IPS-20b (cell line): ENCODE results near the gene SNX24.
"Not testable (repeated sequence)": the region's sequence is repeated elsewhere in the genome, so short reads cannot be mapped to it uniquely, and the experiment has no call there.

Experiments
- H3K27ac ChIP-seq: one replicate; pipeline ENCODE4 v1.5.1; 2013; ENCODE audit warnings: low read length
- H3K27me3 ChIP-seq: 2 replicates; pipeline ENCODE4 v1.6.1; 2013; ENCODE audit warnings: mild to moderate bottlenecking, low read length, inconsistent platforms; ENCODE audit not compliant: insufficient read depth
- H3K36me3 ChIP-seq: 2 replicates; pipeline ENCODE4 v1.6.1; 2013; ENCODE audit warnings: low read depth, mild to moderate bottlenecking, inconsistent platforms, low read length, moderate library complexity; ENCODE audit not compliant: insufficient read depth
- H3K4me1 ChIP-seq: 2 replicates; pipeline ENCODE4 v1.6.1; 2013; ENCODE audit warnings: mild to moderate bottlenecking, control low read depth, inconsistent platforms, low read length, moderate library complexity; ENCODE audit not compliant: insufficient read depth
- H3K4me3 ChIP-seq: 2 replicates; pipeline ENCODE4 v1.5.1; 2013; ENCODE audit warnings: mild to moderate bottlenecking, low read length, inconsistent platforms
- H3K9ac ChIP-seq: 2 replicates; pipeline ENCODE4 v1.6.1; 2013; ENCODE audit warnings: low read depth, mild to moderate bottlenecking, inconsistent platforms, low read length, moderate library complexity
- H3K9me3 ChIP-seq: 2 replicates; pipeline ENCODE4 v1.6.1; 2013; ENCODE audit warnings: mild to moderate bottlenecking, low read depth, low read length, inconsistent platforms; ENCODE audit not compliant: insufficient read depth

Gene SNX24

GRCh38 chr5:122947772-122948171 is 102.4 kb downstream of the SNX24 start:
- Histone ChIP-seq H3K36me3 (no peaks in the 10 kb centered on the region), H3K4me1 (no peaks in the 10 kb centered on the region), H3K4me3 (no peak overlapping the region), H3K27ac (no peak overlapping the region), H3K9me3 (no peaks in the 10 kb centered on the region), H3K9ac (no peak overlapping the region), H3K27me3 (no peaks in the 10 kb centered on the region)

GRCh38 chr5:122948319-122948718 is 102.9 kb downstream of the SNX24 start:
- H3K27ac ChIP-seq: no peak overlapping the region
- no peaks in the 10 kb centered on the region for H3K36me3 ChIP-seq
- no peak overlapping the region for H3K9ac ChIP-seq
- H3K4me3 ChIP-seq: no peak overlapping the region
- no peaks in the 10 kb centered on the region for H3K4me1 ChIP-seq
- H3K9me3 ChIP-seq: no peaks in the 10 kb centered on the region
- no peaks in the 10 kb centered on the region for H3K27me3 ChIP-seq

DNA sequence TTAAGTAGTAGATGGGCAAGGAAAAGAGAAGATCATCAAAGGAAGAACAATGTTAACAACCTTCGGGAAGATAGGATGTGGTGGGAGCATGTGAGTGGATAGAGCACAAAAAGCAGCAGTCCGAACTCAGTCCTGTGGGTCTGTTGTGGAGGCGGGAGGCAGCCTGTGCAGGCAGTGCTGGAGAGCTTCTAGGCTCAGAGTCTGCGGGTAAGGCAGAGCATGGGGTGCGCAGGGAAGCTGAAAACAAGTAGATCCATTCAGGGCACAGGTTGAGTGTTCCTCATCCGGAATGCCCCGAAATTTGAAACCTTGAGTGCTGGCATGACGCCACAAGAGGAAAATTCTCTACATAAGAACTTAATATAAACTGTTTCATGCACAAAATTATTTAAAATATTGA is 106.2 kb downstream of the SNX24 start:
- Histone ChIP-seq H3K27me3 (no peaks in the 10 kb centered on the region), H3K9me3 (no peaks in the 10 kb centered on the region), H3K4me1 (no peaks in the 10 kb centered on the region), H3K36me3 (no peaks in the 10 kb centered on the region), H3K27ac (no peak overlapping the region), H3K9ac (no peak overlapping the region), H3K4me3 (no peak overlapping the region)

DNA sequence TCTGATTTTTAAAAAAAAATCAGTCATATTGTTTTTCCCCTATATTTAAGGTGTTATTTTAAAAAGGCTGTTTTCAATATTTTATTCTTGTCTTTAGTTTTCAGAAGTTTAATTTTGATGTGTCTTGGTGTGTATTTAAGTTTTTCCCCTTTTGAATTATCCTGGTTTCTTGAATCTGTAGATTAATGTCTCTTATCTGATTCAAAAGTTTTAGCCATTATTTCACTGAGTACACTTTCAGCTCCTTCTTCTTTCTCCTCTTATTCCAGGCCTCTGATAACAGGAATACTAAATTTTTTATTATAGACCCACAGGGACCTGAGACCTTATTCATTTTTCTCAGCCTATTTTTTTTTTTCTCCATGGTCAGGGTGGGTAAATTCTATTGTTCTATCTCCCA is 109.3 kb downstream of the SNX24 start:
- no peaks in the 10 kb centered on the region for H3K36me3 ChIP-seq
- no peak overlapping the region for H3K9ac ChIP-seq
- H3K27me3 ChIP-seq: no peaks in the 10 kb centered on the region

DNA sequence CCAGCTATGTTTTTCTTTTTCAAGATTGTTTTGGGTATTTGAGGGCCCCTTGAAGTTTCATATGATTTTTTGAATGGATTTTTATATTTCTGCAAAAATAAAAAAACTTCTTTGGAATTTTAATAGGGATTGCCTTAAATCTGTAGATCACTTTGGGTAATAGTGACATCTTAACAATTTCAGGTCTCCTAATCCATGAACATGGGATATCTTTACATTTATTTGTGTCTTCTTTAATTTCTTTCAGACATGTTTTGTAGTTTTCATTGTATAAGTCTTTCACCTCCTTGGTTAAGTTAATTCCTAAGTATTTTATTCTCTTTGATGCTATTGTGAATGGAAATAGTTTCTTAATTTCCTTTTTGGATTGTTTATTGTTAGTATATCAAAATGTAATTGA is 112.0 kb downstream of the SNX24 start:
- Histone ChIP-seq H3K9ac (no peak overlapping the region), H3K36me3 (no peaks in the 10 kb centered on the region), H3K27ac (no peak overlapping the region), H3K4me3 (no peak overlapping the region), H3K9me3 (peaks cover 11% of the 10 kb centered on the region), H3K27me3 (no peaks in the 10 kb centered on the region), H3K4me1 (peaks cover 15% of the 10 kb centered on the region; the same call in 1 of the 2 replicates)

More for the DNA sequence above, 109.3 kb downstream of the SNX24 start:
- peaks cover 4% of the 10 kb centered on the region; the same call in 1 of the 2 replicates for H3K4me1 ChIP-seq
- no peak overlapping the region for H3K4me3 ChIP-seq
- no peak overlapping the region for H3K27ac ChIP-seq
- H3K9me3 ChIP-seq: peaks cover 11% of the 10 kb centered on the region

GRCh38 chr5:122959740-122960445 is 114.5 kb downstream of the SNX24 start:
- Histone ChIP-seq H3K4me3 (peak overlapping the region; percentile 24; the same call in 1 of the 2 replicates), H3K9ac (no peak overlapping the region), H3K4me1 (peaks cover 15% of the 10 kb centered on the region; the same call in 1 of the 2 replicates), H3K27me3 (no peaks in the 10 kb centered on the region), H3K9me3 (peaks cover 11% of the 10 kb centered on the region), H3K27ac (no peak overlapping the region), H3K36me3 (no peaks in the 10 kb centered on the region)

GRCh38 chr5:122963305-122963704 is 117.9 kb downstream of the SNX24 start:
- H3K9me3 ChIP-seq: no peaks in the 10 kb centered on the region
- H3K9ac ChIP-seq: no peak overlapping the region
- H3K4me1 ChIP-seq: peaks cover 15% of the 10 kb centered on the region; the same call in 1 of the 2 replicates
- H3K27me3 ChIP-seq: no peaks in the 10 kb centered on the region
- no peak overlapping the region for H3K4me3 ChIP-seq
- no peak overlapping the region for H3K27ac ChIP-seq
- no peaks in the 10 kb centered on the region for H3K36me3 ChIP-seq

- peaks cover 7% of the 10 kb centered on the region; the same call in 1 of the 2 replicates for H3K4me1 ChIP-seq
- no peak overlapping the region for H3K27ac ChIP-seq
- H3K27me3 ChIP-seq: no peaks in the 10 kb centered on the region
- no peak overlapping the region for H3K4me3 ChIP-seq
- no peaks in the 10 kb centered on the region for H3K9me3 ChIP-seq
- H3K9ac ChIP-seq: no peak overlapping the region
- H3K36me3 ChIP-seq: no peaks in the 10 kb centered on the region
Observed at GRCh38 chr5:122965111-122965510, 119.7 kb downstream of the SNX24 start.

DNA sequence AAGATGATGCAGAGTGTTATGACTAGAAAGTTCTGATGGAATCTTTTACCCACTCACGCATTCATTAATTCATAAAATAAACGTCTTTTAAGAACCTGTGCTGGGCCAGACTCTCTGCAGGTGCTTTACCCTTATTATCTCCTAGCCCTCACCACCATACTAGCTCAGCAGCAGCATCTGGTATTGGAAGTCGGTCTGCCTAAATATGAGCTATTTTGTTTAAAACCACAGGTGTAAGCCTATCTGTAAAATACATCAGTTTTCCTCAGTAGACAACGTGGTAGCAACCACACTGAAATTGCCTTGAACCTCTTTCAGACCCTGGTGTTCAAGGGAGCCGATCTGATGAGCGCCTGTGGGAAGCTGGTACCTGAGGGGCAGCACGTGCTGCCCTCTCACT is 121.7 kb downstream of the SNX24 start:
- Histone ChIP-seq H3K36me3 (no peaks in the 10 kb centered on the region), H3K9me3 (no peaks in the 10 kb centered on the region), H3K4me1 (no peaks in the 10 kb centered on the region), H3K27me3 (no peaks in the 10 kb centered on the region), H3K4me3 (no peak overlapping the region), H3K9ac (no peak overlapping the region), H3K27ac (no peak overlapping the region)

DNA sequence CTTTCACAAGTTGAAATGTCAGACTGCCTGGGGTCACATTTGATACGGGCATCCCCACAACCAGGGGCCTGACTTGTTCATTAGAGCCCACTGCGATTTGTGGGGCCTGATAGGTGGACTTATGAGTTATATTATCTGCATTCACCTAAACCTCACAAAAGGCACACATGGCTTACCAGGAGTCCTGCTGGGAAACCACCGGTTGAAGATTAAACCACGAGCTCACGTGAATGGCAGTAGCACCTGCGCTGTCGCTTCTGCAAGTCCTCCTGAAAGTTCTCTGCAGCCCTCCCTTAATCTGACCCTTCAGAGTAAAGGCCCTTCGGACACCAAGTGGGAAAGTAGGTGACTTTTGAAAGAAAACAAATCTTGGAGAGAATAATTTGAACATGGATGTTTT is 122.2 kb downstream of the SNX24 start:
- Histone ChIP-seq H3K4me1 (no peaks in the 10 kb centered on the region), H3K27ac (no peak overlapping the region)

GRCh38 chr5:122968056-122968455 is 122.6 kb downstream of the SNX24 start:
- not testable (repeated sequence) for H3K4me1 ChIP-seq, H3K27ac ChIP-seq, H3K9me3 ChIP-seq, H3K27me3 ChIP-seq, H3K9ac ChIP-seq, H3K36me3 ChIP-seq, H3K4me3 ChIP-seq

More for the DNA sequence above, 122.2 kb downstream of the SNX24 start:
- no peaks in the 10 kb centered on the region for H3K9me3 ChIP-seq
- H3K27me3 ChIP-seq: no peaks in the 10 kb centered on the region
- no peaks in the 10 kb centered on the region for H3K36me3 ChIP-seq
- no peak overlapping the region for H3K4me3 ChIP-seq
- no peak overlapping the region for H3K9ac ChIP-seq

GRCh38 chr5:122971333-122971732 is 125.9 kb downstream of the SNX24 start:
- H3K9ac ChIP-seq: no peak overlapping the region
- H3K9me3 ChIP-seq: no peaks in the 10 kb centered on the region
- H3K4me1 ChIP-seq: no peaks in the 10 kb centered on the region
- H3K4me3 ChIP-seq: no peak overlapping the region
- H3K27ac ChIP-seq: no peak overlapping the region
- H3K36me3 ChIP-seq: no peaks in the 10 kb centered on the region
- no peaks in the 10 kb centered on the region for H3K27me3 ChIP-seq
